IMR-90 (cell line): ENCODE results near the gene MALT1.

Experiments
- CEBPB ChIP-seq: IDR thresholded peaks from 2 replicates; pipeline ENCODE4 v1.6.1; 2012; ENCODE audit warnings: low read depth, low read length, improper control_type of control experiment
- CHD1 ChIP-seq: IDR thresholded peaks from 2 replicates; pipeline ENCODE4 v1.6.1; 2012; ENCODE audit warnings: low read depth, low read length, improper control_type of control experiment
- FOS ChIP-seq: fragments of 150-350 bp; IDR thresholded peaks from 2 replicates; pipeline ENCODE4 v1.6.1; 2016; ENCODE audit warnings: low read depth, low read length
- MAFK ChIP-seq: IDR thresholded peaks from 2 replicates; pipeline ENCODE4 v1.6.1; 2012; ENCODE audit warnings: low read depth, low read length, improper control_type of control experiment
- MAZ ChIP-seq: IDR thresholded peaks from 2 replicates; pipeline ENCODE4 v1.6.1; 2012; ENCODE audit warnings: low read depth, mild to moderate bottlenecking, low read length, improper control_type of control experiment, moderate library complexity, borderline replicate concordance
- MXI1 ChIP-seq: IDR thresholded peaks from 2 replicates; pipeline ENCODE4 v1.6.1; 2012; ENCODE audit warnings: low read depth, mild to moderate bottlenecking, low read length, moderate library complexity, borderline replicate concordance
- POLR2A ChIP-seq: IDR thresholded peaks from 2 replicates; pipeline ENCODE4 v1.6.1; 2012; ENCODE audit warnings: mild to moderate bottlenecking, low read depth, low read length
- RAD21 ChIP-seq: IDR thresholded peaks from 2 replicates; pipeline ENCODE4 v1.6.1; 2012; ENCODE audit warnings: low read length, improper control_type of control experiment
- RFX5 ChIP-seq: IDR thresholded peaks from 2 replicates; pipeline ENCODE4 v1.8.0; 2012; ENCODE audit warnings: low read depth, mild to moderate bottlenecking, low read length, moderate library complexity
- SMC3 ChIP-seq: fragments of 150-350 bp; IDR thresholded peaks from 2 replicates; pipeline ENCODE4 v1.6.1; 2016; ENCODE audit warnings: low read depth, mild to moderate bottlenecking, antibody characterized with exemption, low read length, moderate library complexity
- TF ChIP-seq, protein P1 (sequence below): conservative IDR thresholded peaks from 2 replicates; pipeline ENCODE4 v1.5.1; 2012; ENCODE audit warnings: mild to moderate bottlenecking, low read depth, low read length, improper control_type of control experiment
- TF ChIP-seq, protein P2 (sequence below): fragments of 150-350 bp; IDR thresholded peaks from 2 replicates; pipeline ENCODE4 v1.6.1; 2016; ENCODE audit warnings: low read depth, mild to moderate bottlenecking, low read length, moderate library complexity, borderline replicate concordance
- TF ChIP-seq, protein P3 (sequence below): fragments of 150-350 bp; IDR thresholded peaks from 2 replicates; pipeline ENCODE4 v1.6.1; 2017; ENCODE audit warnings: mild to moderate bottlenecking, antibody characterized with exemption, low read length, low read depth

DNA sequence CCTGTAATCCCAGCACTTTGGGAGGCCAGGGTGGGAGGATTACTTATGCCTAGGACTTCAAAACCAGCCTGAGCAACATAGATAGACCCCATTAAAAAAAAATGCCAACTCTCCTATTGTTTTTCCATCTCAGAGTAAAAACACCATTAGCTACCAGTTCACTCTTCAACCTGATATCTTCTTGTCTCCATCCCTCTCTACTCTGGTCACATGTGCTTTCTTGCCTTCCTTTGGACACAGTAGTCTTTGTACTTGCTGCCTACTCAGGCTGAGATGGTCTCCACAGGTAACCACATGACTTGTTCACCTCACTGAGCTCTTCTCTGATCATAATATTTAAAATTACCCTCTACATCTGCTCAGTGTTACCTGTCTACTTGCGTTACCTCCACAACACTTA is 5.0 kb downstream of the MALT1 start:
- TF ChIP-seq POLR2A (no peak), CEBPB (no peak), MAFK (no peak), RAD21 (no peak), MAZ (no peak), CHD1 (no peak), MXI1 (no peak), RFX5 (no peak), SMC3 (no peak), FOS (no peak)
- TF ChIP-seq, protein P1, sequence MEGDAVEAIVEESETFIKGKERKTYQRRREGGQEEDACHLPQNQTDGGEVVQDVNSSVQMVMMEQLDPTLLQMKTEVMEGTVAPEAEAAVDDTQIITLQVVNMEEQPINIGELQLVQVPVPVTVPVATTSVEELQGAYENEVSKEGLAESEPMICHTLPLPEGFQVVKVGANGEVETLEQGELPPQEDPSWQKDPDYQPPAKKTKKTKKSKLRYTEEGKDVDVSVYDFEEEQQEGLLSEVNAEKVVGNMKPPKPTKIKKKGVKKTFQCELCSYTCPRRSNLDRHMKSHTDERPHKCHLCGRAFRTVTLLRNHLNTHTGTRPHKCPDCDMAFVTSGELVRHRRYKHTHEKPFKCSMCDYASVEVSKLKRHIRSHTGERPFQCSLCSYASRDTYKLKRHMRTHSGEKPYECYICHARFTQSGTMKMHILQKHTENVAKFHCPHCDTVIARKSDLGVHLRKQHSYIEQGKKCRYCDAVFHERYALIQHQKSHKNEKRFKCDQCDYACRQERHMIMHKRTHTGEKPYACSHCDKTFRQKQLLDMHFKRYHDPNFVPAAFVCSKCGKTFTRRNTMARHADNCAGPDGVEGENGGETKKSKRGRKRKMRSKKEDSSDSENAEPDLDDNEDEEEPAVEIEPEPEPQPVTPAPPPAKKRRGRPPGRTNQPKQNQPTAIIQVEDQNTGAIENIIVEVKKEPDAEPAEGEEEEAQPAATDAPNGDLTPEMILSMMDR, result no peak
- TF ChIP-seq, protein P2, sequence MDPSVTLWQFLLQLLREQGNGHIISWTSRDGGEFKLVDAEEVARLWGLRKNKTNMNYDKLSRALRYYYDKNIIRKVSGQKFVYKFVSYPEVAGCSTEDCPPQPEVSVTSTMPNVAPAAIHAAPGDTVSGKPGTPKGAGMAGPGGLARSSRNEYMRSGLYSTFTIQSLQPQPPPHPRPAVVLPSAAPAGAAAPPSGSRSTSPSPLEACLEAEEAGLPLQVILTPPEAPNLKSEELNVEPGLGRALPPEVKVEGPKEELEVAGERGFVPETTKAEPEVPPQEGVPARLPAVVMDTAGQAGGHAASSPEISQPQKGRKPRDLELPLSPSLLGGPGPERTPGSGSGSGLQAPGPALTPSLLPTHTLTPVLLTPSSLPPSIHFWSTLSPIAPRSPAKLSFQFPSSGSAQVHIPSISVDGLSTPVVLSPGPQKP, result no peak
- TF ChIP-seq, protein P3, sequence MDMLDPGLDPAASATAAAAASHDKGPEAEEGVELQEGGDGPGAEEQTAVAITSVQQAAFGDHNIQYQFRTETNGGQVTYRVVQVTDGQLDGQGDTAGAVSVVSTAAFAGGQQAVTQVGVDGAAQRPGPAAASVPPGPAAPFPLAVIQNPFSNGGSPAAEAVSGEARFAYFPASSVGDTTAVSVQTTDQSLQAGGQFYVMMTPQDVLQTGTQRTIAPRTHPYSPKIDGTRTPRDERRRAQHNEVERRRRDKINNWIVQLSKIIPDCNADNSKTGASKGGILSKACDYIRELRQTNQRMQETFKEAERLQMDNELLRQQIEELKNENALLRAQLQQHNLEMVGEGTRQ, result no peak
